Left lobe of liver (tissue), 2 donors: ENCODE measurements around the gene CBARP. TPM values are rescaled to one million over a fixed set of nuclear protein-coding genes. Genes with fewer than 3 reads are reported as not detected.

Experiments used
- ATAC-seq: fragments of 200-7000 bp; cut with Tn5 transposase; one replicate; pipeline ENCODE4 v1.9.1; 2020; ENCODE audit warnings: mild to moderate bottlenecking, moderate library complexity
- DNase-seq: peaks from one replicate; pipeline ENCODE4 v3.0.0-alpha.2; 2020; ENCODE audit warnings: low spot score
- total RNA-seq: library from RNA; stranded (reverse); gene quantifications from one replicate; pipeline ENCODE4 v1.2.1, GENCODE V29; 2021
- donor health status: DM: no; HTN: no; CAD: no; lungs with moderate emphysema.
- donor health status: DM: no; HTN: yes; CAD: no.

The CBARP gene
- total RNA-seq, 1 donor from 2014 or later, result 0.38 TPM

DNA sequence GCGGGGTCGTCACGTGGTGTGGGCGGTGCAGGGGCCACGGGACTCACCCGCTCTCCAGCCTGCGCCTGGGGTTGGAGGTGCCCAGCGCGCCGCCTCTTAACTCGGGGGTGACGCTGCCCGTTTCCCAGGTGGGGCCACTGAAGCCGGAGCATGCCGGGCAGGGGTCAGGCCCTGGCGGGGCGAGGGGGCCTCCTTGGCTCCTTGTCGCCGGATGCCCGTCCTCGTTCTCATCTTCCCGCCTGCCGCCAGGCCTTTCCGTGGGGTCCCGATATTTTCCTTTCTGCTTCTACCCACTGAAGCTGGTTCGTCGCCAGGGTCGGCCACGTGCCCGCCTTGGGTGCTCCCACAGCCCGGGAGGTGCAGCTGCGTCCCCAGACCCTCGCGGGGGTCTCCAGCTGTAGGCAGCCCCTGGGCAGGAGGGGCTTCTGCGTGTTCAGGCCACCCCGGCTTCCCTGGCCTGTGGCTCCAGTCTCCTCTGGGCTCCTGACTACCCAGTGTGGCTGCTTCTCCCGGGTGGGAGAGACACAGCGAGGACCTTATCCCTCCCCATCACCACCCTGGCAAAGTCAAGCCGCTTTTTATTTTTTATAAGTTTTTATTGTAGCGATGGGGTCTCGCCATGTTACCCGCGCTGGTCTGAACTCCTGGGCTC, 38.3 kb upstream of the CBARP start:
- no peak for DNase-seq
- no peak for ATAC-seq

- ATAC-seq, result peak; percentile 76
These were observed 37.6 kb upstream of the CBARP start, which contains the start of gene FAM174C for GRCh38 chr19:1275260-1275975. TSS of gene FAM174C (plus strand) at chr19:1275530. CDS start at chr19:1275550, 20 bp downstream.

DNA sequence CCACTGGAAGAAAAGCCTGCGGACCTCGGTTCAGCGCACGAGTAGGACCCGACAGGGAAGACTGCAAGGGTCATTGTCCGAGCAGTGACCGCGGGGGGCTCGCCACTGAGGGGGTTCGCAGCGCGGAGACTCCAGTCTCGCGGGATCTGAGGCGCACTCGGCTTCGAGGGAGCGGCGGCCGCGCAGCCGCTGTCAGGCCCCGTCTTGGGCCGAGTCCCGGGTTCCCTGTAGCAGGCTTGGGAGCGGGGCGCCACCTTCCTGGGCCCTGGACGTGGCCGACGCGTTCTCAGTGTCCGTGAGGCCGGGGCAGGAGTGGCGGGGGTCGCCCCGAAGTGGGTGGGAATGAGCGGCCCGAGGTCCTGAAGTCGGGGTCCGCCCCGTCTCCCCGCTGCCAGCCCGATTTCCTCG, 37.1 kb upstream of the CBARP start:
- ATAC-seq (peak; percentile 3), DNase-seq (no peak)

More at GRCh38 chr19:1275260-1275975, 37.6 kb upstream of the CBARP start, which contains the start of gene FAM174C:
- DNase-seq, result peak; percentile 96

DNA sequence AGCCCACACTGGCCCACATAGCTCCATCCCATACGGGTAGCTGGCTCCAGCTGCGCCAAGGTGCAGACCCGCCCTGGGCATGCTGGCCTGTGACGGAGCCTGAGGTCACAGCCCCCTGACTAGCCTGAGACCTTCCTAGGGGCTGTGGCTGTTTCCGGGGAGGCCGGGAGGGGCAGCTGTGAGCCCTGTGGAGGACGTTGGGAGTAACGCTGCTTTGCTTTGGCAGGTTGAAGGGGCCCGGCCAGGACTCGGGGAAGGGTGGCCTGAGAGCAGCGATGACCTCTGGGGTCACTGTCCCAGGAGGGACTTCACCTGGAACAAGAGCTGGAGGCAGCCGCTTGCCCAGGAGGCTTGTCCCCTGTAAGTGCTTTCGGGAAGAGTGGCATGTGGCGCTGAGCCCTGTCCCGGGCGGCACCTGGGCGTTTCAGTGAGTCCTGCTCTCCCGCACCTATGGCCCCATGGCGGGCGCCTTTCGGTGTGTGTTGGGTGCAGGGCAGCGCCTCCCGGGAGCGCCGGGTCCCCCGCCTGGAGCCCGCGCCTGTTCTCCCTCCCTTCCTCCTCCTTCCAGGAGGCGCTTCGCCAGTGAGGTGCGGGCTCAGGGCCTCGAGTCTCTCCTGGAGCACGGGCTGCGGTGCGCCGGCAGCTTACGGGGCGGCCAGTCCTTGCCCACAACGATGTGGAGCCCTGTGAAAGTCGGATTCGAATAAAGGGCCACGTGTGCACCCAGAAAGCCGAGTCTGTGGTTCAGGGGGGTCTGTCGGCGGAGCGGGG, 36.5 kb upstream of the CBARP start:
- ATAC-seq (no peak), DNase-seq (peak; percentile 59)

GRCh38 chr19:1273263-1274041, 35.6 kb upstream of the CBARP start:
- ATAC-seq, result peak; percentile 16
- peak; percentile 88 for DNase-seq

DNA sequence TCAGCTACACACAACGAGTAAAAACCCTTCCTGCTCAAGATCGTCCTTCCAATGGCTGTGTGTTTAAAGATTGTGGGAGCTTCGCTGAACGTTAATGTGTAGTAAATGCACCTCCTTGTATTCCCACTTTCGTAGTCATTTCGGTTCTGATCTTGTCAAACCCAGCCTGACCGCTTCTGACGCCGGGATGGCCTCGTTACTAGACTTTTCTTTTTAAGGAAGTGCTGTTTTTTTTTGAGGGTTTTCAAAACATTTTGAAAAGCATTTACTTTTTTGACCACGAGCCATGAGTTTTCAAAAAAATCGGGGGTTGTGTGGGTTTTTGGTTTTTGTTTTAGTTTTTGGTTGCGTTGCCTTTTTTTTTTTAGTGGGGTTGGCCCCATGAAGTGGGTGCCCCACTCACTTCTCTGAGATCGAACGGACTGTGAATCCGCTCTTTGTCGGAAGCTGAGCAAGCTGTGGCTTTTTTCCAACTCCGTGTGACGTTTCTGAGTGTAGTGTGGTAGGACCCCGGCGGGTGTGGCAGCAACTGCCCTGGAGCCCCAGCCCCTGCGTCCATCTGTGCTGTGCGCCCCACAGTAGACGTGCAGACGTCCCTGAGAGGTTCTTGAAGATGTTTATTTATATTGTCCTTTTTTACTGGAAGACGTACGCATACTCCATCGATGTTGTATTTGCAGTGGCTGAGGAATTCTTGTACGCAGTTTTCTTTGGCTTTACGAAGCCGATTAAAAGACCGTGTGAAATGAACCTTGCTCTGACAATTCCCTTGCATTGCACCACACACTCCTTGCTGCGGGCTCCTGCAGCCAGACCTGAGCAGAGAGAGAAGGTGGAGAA, 34.8 kb upstream of the CBARP start:
- ATAC-seq (no peak), DNase-seq (no peak)

DNA sequence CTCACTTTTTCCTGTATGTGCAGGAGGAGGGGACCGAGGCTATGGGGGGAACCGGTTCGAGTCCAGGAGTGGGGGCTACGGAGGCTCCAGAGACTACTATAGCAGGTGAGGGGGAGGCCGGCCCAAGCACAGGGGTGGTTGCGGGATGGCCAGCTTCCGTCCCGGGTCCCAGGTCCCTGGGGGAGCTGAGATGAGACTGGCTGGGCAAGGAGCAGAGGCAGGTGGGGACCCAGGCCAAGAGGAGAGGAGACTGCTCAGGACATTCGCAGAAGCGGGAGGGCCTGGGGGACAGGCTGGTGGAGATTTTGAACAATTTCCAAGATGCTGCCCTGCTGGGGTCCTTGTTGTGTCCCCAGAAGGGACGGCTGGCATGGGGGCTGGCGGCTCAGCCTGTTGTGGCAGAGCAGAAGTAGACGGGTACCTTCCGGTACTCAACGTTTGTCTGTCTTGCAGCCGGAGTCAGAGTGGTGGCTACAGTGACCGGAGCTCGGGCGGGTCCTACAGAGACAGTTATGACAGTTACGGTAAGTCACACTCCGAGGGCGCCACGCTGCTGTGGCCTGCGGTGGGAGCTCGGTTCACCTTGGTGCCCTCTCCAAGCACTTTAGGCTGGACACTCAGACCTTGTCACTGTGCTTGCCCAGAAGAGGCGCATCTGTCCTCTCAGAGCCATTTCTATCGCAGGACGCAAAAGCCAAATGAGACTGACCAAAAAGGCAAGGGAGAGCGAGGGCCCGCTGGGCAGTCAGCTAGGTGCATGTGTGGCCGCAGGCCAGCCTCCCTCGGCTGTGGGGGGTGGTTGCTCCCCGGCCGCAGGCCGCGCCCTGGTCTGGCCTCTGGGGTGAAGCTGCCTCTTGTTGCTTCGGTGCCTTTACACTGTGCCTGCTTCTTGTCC, 34.0 kb upstream of the CBARP start:
- peak; percentile 65 for DNase-seq

GRCh38 chr19:1270854-1271527, 33.2 kb upstream of the CBARP start:
- DNase-seq (no peak), ATAC-seq (no peak)

More for the DNA sequence above, 34.0 kb upstream of the CBARP start:
- no peak for ATAC-seq

- DNase-seq, result peak; percentile 56
- ATAC-seq, result no peak
These were observed 32.5 kb upstream of the CBARP start for GRCh38 chr19:1270213-1270853.

DNA sequence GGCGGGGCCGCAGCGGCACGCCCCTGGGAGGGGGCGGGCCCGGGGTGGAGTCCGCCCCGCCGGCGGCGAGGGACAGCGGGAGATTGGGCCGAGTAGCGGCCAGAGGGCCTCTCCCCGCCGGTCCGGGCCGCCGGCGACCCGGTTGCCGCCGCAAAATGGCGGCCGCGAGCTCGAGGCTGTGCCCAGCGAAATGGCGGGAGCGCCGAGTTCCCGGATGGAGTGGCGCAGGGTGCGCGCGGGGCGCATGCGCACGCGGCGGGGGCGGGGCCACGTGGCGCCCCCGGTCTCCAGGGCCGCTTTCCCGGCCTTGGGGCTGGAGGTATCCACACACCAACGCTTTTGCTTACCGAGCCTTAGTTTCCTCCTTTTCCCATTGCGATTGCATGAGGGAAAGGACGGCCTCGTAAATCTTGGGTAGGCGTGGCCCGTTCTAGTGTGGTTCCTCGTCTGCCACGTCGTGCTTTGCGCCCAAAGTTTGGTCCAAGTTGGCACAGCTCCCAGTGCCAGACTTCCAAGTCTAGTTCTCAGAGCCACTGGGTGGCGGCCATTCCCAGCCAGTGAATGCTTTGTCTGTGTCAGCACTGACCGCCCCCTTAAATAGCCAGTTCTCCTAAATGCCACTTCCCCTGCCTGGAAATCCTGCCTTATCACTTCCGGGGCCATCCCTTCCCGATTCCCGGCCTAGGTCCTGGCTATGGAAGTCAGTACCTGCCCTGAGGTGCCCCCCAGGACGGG, 31.8 kb upstream of the CBARP start:
- DNase-seq, result peak; percentile 89
- ATAC-seq, result peak; percentile 21

- ATAC-seq, result peak; percentile 66
- DNase-seq, result peak; percentile 100
These were observed 31.3 kb upstream of the CBARP start, which contains the start of gene CIRBP for GRCh38 chr19:1269065-1269477. TSS of gene CIRBP (plus strand) at chr19:1269332. CDS start at chr19:1270934, 1,602 bp downstream.

GRCh38 chr19:1268226-1269064, 30.6 kb upstream of the CBARP start:
- no peak for ATAC-seq
- peak; percentile 62 for DNase-seq

GRCh38 chr19:1267477-1268225, 29.8 kb upstream of the CBARP start:
- ATAC-seq (no peak), DNase-seq (peak; percentile 58)

GRCh38 chr19:1266916-1267476, 29.2 kb upstream of the CBARP start:
- DNase-seq (peak; percentile 84), ATAC-seq (peak; percentile 55)
